LNCaP clone FGC (cell line): ENCODE data around the gene RCOR1.
A peak's percentile ranks its signal among the peaks of the same experiment; 100 is the strongest.
"Not testable (repeated sequence)": the region's sequence is repeated elsewhere in the genome, so short reads cannot be mapped to it uniquely, and the experiment has no call there.

Source experiments
- DNase-seq: peaks from one replicate; pipeline ENCODE4 v3.0.0-alpha.2; 2011; ENCODE audit warnings: low read depth
- H3K4me3 ChIP-seq: 2 replicates; pipeline ENCODE4 v1.5.1; 2011; ENCODE audit warnings: mild to moderate bottlenecking, low read depth, low read length, control low read depth
- CTCF ChIP-seq: IDR thresholded peaks from 2 replicates; pipeline ENCODE4 v1.5.1; 2012; ENCODE audit warnings: mild to moderate bottlenecking; ENCODE audit not compliant: control insufficient read depth, insufficient read depth; ENCODE audit errors: extremely low read depth

RCOR1 gene

DNA sequence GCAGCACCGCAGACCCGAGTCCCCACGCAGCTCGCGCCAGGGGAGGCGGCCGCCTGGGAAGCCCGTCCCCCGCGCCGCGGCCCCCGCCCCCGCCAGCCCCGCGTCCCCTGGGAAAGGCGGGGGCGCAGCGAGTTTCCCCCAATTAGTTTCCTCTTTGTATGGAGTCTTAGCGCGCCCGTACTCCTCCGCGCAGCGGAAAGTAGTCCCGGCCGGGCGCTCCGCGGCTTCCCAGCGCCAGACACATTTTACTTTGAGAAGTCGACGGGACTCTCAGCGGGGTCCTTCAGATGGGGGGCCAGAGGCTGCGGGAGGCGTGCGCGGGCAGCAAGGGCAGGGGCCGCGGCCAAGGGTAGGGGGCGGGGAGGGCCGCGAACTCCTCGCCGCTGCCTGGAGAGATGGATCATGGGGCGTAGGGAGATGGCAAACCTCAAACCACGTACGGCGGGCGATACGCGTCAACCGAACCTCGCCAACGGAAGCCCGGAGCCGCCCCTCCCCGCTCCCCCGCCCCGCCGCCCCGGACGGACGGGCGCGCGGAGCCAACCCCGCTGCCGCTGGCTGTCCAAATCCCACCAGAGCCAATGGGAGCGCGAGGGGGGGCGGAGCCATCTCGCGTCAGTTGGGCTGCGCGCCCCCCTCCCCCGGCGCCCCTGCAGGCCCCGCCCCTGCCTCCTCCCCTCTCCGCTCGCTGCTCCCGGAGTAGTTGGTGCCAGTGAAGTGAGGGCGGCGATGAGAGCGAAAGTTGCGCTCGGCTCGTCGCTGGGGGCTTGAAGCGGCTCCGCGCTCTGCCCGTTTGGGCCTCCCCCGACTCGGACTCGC, at the start of gene RCOR1:
RCOR1 (plus strand) TSS at position 706 of the 819 bp plus-strand sequence. CDS start 238 bp downstream, outside the sequence.
- peak within 1 kb of the TSS; percentile 80 for H3K4me3 ChIP-seq
- TF ChIP-seq CTCF = no peak
- peak; percentile 86 for DNase-seq

GRCh38 chr14:102544046-102544746, 48.3 kb upstream of the RCOR1 start:
- no peak overlapping the region for H3K4me3 ChIP-seq
- no peak for TF ChIP-seq CTCF
- DNase-seq = no peak

DNA sequence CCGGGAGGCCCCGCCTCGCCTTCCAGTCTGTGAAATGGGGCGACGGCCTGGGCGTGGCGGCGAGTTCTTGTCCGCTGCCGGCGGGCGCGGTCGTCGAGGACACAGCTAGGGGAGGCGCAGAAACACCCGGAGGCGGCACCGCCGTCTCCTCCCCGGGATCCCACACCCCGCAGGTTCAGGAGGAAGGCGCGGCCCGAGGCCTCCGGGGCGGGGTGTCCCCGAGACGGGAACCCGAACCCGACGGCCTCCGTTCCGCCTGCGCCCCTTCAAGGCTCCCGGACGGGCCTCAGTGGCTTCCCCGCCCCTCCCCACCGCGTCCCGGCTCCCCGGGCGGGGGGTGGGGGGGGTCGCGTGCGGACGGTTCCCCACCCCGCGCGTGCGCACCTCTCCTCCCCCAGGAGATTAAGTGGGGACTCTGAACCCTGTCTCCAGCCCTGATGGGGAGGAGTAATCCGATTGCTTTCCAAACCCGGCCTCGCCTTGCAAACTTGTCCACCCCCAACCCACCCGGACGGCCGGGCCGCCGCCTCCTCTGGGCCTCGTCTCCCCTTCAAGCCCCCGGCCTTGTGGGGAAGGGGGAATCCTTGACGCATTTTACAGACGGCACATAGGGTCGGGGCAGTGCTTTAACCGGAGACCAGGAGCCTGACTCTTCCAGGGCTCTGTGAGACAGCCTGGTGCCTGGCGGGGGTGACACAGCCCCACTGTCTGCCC, 47.5 kb upstream of the RCOR1 start:
- H3K4me3 ChIP-seq = no peak overlapping the region
- no peak for DNase-seq
- no peak for TF ChIP-seq CTCF

DNA sequence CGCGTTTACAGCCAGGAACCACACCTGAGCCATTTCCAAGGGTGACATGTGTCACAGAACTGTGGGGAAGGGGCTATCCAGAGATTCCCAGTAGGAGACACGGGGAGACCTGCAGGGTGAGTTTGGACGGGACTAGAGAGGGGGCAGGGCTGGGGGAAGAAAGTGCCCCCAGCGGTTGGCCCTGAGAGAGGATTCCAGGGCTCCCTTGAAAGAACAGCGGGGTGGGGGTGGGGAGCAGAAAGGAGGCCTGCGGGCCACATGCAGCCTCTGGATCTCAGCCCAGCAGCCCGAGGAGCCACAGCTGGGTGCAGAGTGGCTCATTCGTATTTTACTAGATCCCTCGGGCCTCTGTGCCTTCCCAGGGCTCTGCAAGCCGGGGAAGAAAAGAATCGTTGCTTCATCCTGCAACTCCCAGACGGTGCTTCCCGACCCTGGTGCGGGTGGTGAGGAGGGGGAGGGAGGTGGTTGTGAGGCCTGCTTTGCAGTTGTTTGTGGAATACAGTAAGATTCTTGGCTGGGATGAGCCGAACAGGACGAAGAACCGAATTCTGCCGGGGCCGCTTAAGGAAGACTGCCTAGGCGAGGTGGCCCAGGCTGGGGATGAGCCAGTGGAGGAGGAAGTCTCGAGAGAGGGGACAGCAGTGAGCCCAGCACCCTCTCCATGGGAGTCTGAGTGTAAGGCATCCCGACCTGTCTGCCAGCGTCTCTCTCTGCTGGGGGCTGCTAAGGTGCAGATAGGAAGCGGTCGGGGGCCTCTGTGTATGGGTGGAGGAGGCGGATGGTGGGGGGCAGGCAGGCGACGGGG, 46.8 kb upstream of the RCOR1 start:
- no peak for DNase-seq
- TF ChIP-seq CTCF = no peak
- no peak overlapping the region for H3K4me3 ChIP-seq

- no peak overlapping the region for H3K4me3 ChIP-seq
- no peak for DNase-seq
- no peak for TF ChIP-seq CTCF
These were observed 43.7 kb upstream of the RCOR1 start for GRCh38 chr14:102548616-102549240.

GRCh38 chr14:102550927-102551401, 41.5 kb upstream of the RCOR1 start:
- H3K4me3 ChIP-seq, DNase-seq: not testable (repeated sequence)
